ENCODE measurements around the gene NPAS3. TPM values are rescaled to one million over a fixed set of nuclear protein-coding genes. Genes with fewer than 3 reads are reported as not detected.

NPAS3 gene
- total RNA-seq, 1 donor = 0.86 TPM

DNA sequence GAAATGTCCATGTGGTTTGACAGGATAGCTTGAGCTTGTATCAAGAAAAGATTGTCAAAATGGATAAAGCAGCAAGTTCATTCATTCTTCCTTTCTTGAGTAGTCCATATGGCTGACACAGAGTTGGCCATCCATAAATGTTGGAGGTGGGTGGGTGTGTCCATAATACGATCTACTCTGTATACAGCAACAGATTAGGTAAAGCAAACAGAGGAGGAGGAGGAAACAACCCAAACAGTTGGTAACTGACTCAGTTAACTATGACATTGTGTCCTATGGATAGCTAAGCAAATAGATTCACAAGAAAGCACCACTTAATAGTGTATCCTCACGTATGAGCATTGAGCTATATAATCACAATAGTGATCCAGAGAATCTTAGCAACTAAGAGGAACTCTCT, 868.2 kb downstream of the NPAS3 start:
- TF ChIP-seq, protein P1, sequence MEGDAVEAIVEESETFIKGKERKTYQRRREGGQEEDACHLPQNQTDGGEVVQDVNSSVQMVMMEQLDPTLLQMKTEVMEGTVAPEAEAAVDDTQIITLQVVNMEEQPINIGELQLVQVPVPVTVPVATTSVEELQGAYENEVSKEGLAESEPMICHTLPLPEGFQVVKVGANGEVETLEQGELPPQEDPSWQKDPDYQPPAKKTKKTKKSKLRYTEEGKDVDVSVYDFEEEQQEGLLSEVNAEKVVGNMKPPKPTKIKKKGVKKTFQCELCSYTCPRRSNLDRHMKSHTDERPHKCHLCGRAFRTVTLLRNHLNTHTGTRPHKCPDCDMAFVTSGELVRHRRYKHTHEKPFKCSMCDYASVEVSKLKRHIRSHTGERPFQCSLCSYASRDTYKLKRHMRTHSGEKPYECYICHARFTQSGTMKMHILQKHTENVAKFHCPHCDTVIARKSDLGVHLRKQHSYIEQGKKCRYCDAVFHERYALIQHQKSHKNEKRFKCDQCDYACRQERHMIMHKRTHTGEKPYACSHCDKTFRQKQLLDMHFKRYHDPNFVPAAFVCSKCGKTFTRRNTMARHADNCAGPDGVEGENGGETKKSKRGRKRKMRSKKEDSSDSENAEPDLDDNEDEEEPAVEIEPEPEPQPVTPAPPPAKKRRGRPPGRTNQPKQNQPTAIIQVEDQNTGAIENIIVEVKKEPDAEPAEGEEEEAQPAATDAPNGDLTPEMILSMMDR (IDR thresholded peaks at IDR 0.05; ENCODE audit: insufficient read depth, low read depth, low read length) = no peak
- no peak overlapping the region for H3K4me3 ChIP-seq (ENCODE audit: low read depth, low read length)
- DNase-seq (ENCODE audit: low read depth) = no peak

DNA sequence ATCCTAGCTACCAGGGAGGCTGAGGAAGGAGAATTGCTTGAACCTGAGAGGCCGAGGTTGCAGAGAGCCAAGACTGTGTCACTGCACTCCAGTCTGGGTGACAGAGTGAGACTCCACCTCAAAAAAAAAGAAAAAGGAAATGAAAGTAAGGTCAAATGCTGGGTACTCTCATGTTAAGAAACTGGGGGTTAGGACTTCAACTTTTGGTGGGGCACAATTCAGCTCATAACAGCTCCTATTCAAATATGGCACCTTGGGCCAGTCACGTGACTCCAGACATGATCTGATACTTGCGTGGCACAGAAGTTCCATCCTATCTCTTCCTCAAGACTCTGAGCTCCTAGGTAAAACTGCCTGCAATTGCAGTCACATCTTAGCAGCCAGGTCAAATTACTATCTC, 869.5 kb downstream of the NPAS3 start:
- TF ChIP-seq, protein P1 (IDR thresholded peaks at IDR 0.05; ENCODE audit: insufficient read depth, low read depth, low read length) = no peak
- H3K4me3 ChIP-seq (ENCODE audit: low read depth, low read length) = no peak overlapping the region
- DNase-seq (ENCODE audit: low read depth) = no peak

DNA sequence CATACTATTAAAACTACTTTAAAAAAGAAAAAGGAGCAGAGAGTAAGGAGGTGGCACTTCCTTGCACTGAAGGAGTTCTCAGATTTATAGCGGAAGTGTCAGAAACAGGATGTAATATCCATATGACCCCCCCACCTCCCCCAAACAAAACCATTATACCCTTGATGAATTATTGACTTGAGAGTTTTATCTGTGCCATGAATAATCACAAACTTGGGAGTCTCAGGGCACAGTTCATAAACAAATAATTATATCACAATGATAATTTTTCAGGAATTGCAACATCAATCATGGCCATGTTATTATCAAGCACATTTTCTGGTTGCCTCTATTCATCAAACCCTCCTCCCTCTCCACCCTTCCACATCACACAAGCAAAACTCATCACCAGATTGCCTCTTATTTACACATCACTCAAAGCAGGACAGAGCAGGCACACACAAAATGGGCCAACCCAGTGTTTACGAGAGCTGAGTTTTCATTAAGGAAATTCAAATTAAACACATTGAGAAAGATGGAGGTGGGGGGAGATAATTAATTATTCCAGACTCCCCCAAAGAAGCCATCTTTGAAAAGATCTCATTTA, 870.8 kb downstream of the NPAS3 start:
- H3K4me3 ChIP-seq (ENCODE audit: low read depth, low read length) = no peak overlapping the region
- DNase-seq (ENCODE audit: low read depth) = no peak
- TF ChIP-seq, protein P1 (IDR thresholded peaks at IDR 0.05; ENCODE audit: insufficient read depth, low read depth, low read length) = no peak

DNA sequence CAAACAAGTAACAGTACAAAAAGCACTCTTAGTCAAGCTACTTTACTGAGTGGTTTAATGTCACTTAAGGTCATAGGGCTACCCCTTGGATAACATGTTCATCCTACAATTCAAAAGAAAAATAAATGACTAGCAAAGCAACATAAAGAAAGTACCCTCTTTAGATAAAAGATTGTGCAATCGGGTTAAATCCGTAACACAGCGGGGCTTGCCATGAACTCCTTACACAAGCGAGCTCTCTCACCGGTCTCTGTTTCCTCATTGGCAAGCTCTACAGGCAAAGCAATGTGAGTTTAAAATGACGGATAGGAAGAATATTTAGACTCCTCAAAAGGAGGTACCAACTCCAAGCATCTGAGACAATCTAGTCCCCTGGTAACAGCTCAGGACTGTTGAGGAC, 871.6 kb downstream of the NPAS3 start:
- TF ChIP-seq, protein P1 (IDR thresholded peaks at IDR 0.05; ENCODE audit: insufficient read depth, low read depth, low read length) = no peak
- H3K4me3 ChIP-seq (ENCODE audit: low read depth, low read length) = no peak overlapping the region
- peak; percentile 14 for DNase-seq (ENCODE audit: low read depth)

DNA sequence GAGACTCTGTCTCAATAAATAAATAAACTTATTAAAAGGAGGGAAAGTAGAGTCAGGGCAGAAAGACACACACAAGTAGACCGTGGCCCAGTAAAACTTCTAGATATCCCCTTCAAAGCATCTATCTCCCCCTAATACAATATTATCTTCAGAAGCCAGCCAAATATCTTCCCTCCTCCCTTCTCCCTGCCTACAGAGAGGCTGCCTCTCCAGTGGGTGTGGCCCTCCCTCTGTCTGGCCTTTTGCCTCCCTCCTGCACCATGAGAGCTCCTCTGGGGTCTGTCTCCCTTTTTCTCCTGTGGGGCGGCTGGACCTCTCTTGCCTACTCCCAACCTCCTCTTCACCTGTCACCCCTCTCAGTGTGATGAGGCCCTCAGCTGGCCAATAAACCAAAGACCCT, 873.0 kb downstream of the NPAS3 start:
- TF ChIP-seq, protein P1 (IDR thresholded peaks at IDR 0.05; ENCODE audit: insufficient read depth, low read depth, low read length) = no peak
- no peak overlapping the region for H3K4me3 ChIP-seq (ENCODE audit: low read depth, low read length)
- DNase-seq (ENCODE audit: low read depth) = no peak

DNA sequence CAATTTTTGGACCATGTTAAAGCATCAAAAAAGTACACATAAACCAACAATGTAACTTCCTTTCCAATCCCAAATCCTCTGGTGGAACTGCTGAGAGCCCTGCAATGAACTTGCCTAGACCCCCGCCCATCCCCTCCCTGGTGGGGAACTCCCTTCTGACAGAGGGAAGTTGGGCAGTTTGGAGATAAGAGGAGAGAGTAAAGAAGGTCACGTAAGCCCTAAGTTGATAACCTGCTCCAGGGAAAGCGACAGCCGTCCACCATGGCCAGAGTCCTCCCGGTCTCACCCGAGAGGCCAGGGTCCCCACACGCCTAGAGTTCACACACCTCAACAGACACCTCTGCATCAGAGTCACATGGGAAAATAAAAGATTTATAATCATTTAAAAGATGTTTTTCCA, 873.5 kb downstream of the NPAS3 start:
- no peak for DNase-seq (ENCODE audit: low read depth)
- H3K4me3 ChIP-seq (ENCODE audit: low read depth, low read length) = no peak overlapping the region
- TF ChIP-seq, protein P1 (IDR thresholded peaks at IDR 0.05; ENCODE audit: insufficient read depth, low read depth, low read length) = no peak

DNA sequence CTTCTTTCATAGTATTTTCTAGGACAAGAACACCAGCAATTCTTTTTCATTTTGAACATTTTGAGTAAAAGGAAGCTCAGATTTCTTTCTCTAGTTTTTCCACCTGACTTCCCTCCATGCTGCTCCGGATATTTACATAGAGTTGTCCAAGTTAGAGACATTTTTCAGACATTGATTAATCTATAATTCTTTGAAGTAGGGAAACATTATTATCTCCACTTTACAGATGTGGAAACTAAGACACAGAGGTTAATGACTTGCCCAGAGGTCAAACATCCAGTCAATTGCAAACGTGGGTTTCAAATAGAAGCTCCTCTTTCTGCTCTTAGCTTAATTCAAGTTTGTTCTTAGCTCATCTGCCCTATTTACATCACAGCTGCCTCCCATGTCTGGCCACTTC, 873.9 kb downstream of the NPAS3 start:
- no peak for DNase-seq (ENCODE audit: low read depth)
- H3K4me3 ChIP-seq (ENCODE audit: low read depth, low read length) = no peak overlapping the region
- TF ChIP-seq, protein P1 (IDR thresholded peaks at IDR 0.05; ENCODE audit: insufficient read depth, low read depth, low read length) = no peak

Data from fibroblast of villous mesenchyme (primary cell).